ENCODE data around the gene MUC16.
"Not testable (repeated sequence)": the region's sequence is repeated elsewhere in the genome, so short reads cannot be mapped to it uniquely, and the experiment has no call there.

The MUC16 gene

DNA sequence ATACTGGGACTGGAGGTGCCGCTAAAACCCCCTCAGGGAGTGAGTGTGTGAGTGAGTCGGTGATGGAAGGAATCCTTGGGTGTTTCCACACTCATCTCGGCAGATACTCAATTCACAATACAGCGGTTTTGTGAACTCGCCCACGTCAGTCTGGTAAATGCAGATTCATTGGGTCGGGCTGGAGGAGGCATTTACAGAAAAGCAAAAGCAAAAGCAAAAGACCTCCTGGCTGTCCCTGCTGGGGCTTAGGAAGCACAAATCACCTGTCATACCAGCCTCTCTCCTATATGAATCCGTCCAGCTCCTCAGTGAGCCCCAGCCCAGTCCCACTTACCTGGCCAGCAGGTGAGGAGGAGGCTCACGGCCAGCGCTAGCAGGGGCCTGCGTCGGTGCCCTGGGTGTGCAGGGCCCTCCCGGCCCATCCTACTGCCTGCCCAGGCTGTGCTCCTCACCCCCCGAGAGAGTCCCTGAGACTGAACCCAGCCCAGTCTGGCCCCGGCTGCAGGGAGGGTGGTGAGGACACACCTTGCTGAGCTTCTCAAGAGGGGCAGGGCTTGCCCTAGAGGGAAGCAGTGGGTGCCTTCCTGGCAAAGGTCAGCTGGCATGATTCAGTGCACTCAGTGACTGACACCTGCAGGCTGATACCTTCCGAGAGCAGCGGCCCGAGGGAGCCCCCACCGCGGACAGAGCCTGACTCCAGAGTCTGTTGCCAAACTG, at the start of gene MUC16:
TSS of gene MUC16 (minus strand) at position 475 of the 717 bp plus-strand sequence.
- no peak for DNase-seq

GRCh38 chr19:9058905-9059667, 48.9 kb upstream of the MUC16 start:
- no peak for DNase-seq

GRCh38 chr19:9057505-9058258, 47.5 kb upstream of the MUC16 start:
- DNase-seq: no peak

DNA sequence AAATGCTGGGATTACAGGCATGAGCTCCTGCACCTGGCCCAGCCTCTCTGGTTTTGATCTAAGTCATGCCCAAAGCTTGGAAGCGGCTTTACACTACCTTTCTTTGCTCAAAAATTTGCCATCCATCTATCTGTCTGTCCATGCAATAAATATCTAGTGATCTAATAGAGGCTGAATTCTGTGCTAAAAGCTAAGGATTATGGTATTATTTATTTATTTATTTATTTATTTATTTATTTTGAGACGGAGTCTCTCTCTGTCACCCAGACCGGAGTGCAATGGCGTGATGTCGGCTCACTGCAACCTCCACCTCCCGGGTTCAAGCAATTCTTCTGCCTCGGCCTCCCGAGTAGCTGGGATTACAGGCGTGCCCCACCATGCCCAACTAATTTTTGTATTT, 45.9 kb upstream of the MUC16 start:
- DNase-seq: not testable (repeated sequence)

- no peak for DNase-seq
Observed at GRCh38 chr19:9054765-9055164, 44.6 kb upstream of the MUC16 start.

- no peak for DNase-seq
Observed at GRCh38 chr19:9054207-9054606, 44.0 kb upstream of the MUC16 start.

- not testable (repeated sequence) for DNase-seq
Observed at GRCh38 chr19:9053674-9054073, 43.5 kb upstream of the MUC16 start.

DNA sequence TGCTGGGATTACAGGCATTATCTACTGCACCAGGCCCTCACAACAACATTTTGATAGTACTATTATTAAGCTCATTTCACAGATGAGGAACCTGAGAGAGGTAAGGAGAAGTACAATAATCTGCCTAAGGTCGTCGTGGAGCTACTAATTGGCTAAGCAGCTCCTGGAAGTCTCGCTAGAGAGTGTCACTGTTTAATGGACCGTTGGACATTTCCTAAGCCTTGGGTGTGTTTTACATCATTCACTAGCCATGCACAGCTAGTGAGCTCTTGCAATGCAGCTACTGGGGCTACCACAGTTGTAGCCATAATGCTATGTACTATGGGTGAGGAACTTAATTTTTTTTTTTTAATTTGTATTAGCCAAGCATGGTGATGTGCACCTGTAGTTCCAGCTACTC, 42.7 kb upstream of the MUC16 start:
- no peak for DNase-seq

DNA sequence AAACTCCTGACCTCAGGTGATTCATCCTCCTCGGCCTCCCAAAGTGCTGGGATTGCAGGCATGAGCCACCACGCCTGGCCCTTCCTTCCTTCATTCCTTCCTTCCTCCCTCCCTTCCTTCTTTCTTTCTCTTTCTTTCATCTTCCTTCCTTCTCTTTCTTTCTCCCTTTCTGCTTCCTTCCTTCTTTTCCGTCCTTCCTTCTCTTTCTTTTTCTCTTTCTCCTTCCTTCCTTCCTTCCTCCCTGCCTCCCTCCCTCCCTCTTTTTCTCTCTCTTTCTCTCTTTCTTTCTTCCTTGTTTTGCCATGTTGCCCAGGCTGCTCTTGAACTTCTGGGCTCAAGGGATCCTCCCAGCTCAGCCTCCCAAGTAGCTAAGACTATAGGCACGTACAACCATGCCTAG, 36.5 kb upstream of the MUC16 start:
- DNase-seq: no peak

DNA sequence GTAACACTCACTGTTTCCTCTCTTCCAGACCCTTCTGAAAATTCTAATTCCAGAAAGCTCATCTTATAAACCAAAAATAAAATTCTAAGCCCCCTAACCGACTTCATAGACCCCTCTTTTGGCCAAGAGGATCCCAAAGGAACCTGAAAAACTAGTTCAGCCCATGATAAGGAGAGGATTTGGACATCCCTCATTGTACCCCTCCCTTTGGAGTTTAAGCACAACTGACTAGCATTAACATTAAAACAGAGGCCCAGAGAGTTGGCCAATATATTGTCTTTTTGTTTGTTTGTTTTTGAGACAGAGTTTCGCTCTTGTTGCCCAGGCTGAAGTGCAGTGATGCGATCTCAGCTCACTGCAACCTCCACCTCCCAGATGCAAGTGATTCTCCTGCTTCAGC, 34.2 kb upstream of the MUC16 start:
- DNase-seq: no peak

DNA sequence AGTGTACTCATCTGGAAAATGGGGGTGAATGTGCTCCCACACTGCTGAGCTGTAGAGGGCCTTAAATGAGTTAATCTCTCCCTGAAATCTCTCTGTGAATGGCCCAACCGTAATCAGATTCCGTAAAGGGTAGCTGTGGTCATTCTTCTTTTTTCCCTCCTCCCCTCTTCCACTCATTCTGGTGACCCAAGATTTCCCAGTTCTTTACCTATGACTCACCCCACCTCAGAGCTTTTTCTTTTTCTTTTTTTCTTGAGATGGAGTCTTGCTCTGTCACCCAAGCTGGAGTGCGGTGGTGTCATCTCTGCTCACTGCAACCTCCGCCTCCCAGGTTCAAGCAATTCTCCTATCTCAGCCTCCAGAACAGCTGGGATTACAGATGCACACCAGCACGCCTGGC, 33.3 kb upstream of the MUC16 start:
- DNase-seq: no peak

DNA sequence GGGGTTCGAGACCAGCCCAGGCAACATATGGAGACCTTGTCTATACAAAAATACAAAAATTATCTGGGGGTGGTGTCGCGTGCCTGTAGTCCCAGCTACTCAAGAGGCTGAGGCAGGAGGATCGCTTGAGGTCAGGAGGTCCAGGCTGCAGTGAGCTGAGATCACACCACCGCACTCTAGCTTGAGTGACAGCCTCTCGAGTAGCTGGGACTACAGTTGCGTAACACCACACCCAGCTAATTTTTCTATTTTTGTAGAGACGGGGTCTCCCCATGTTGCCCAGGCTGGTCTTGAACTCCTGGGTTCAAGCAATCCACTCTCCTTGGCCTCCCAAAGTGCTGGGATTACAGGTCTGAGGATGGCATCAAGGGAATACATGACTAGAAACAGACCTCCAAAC, 30.8 kb upstream of the MUC16 start:
- DNase-seq: no peak

DNA sequence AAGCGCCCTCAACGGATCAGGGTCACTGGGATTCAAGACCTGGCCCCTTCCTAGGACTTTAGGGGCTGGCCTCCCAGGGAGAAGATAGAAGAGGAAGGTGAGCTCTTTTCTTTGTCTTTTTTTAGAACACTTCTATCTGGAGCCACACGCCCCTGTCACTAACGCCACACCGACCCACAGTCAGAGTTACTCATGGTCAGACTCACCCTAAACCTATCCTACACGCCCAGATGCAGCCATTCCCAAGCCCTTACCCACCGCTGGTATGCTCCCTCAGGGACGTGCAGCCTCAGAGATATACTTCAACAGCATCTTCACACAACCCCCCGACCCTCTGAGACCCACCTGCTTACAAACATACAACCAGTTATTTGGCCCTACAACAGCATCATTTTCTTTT, 29.9 kb upstream of the MUC16 start:
- no peak for DNase-seq

DNA sequence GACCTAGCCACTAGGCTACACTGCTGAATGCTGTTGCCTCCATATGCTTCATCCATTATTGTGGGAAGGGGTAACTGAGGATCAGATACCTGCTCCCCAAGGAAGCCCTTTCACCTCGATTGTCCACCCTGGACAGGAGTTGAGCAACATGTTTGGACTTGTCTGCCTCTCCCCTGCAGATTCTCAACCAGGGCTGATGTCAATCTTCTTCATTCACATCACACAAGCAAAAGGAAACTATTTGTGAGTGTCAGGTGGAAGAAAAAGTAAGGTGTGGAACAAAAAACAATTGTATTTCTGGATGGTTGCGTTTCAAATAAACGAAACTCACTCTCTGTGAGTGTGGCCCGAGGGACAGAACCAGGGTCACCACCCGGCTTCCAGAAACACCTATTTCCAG, 29.5 kb upstream of the MUC16 start:
- no peak for DNase-seq

GRCh38 chr19:9037400-9038062, 27.3 kb upstream of the MUC16 start:
- DNase-seq: no peak

DNA sequence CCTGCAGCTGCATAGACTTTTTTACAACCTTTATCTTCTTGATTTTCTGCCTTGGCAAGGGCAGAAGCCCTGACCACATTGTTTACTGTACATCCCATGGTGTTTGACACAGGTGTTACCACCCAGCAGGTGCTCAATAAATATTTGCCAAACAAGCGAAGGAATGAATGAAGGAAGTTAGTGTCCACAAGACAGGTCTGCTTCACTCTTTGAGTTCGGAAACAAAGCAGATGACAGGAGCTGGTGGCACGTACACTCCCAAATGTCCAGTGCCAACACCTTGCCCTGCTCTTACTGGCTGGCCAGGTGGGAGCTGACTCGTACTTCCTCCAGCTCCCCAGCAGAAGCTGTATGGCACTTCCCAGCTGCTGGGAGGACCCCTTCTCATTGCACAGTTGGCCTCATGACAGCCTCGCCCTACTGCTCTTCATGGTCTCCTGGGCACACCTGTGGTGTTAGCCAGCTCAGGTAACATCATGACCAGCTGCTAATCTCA, 22.0 kb upstream of the MUC16 start:
- no peak for DNase-seq

DNA sequence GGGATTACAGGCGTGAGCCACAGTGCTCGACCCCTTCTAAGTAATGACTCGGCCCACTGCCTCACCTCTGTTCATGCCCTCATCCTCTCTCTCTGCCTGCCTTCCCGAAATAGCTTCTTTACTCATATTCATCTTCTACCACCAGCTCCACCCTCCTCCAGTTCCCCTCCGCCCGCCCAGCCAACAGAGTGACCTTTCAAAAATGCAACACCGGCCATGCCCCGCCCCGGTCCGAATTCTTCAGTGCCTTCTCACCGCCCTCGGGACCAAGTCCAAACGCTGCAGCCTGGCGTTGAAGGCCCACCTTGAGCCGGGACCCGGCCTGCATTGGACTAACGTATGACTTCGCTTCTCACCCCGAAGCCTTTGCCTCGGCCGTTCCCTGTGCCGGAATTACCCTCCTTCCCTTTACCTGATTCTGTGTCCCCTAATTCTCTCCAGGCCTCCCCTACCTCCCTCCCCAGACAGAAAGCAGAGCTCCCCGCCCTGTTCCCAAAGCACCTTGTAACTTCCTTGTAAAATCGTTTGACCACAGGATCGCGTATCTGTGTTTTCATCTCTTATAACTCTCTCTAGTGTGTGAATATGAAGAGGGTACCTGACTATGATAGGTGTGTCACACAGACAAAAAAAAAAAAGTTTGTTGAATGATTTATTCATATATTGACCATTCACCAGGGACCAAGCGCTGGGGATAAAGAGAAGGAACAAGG, 8.1 kb upstream of the MUC16 start:
- no peak for DNase-seq

GRCh38 chr19:9014803-9015202, 4.6 kb upstream of the MUC16 start:
- DNase-seq: no peak

- no peak for DNase-seq
Observed at GRCh38 chr19:9013988-9014387, 3.8 kb upstream of the MUC16 start.

GRCh38 chr19:9011875-9012274, 1.7 kb upstream of the MUC16 start:
- DNase-seq: no peak

GRCh38 chr19:9010693-9011092, 484 bp upstream of the MUC16 start:
- DNase-seq: no peak

DNA sequence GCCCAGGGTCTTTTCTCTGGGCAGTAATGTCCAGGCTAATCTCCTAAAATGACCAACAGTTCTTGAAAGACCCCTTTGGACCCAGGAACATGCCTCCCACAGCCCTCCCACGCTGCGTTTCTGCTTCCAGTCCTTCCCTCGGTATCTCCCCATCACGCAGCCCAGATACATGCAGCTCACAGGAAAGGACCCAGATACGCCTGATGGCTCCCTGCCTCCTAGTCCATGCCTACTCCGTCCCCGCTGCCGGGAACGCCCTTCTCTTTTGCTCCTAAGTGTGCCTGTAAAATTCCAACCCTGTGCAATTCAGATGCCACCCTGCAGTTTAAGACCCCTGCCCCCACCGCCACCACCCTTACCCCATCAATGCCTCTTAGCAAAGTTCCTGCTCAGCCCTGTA, 778 bp downstream of the MUC16 start:
- no peak for DNase-seq

Measured in activated CD4-positive, alpha-beta T cell treated with anti-CD3 and anti-CD28 coated beads, Interleukin-2, amount 50 U/mL, for 1 hour (primary cell).